Limb (tissue), 2 donors: ENCODE results near the gene CADM2.

Source experiments
- DNase-seq, 2 donors: peaks; one replicate each; pipeline ENCODE4 v3.0.0-alpha.2; 2016; ENCODE audit errors: extremely low spot score in 2 of 2

Gene CADM2

DNA sequence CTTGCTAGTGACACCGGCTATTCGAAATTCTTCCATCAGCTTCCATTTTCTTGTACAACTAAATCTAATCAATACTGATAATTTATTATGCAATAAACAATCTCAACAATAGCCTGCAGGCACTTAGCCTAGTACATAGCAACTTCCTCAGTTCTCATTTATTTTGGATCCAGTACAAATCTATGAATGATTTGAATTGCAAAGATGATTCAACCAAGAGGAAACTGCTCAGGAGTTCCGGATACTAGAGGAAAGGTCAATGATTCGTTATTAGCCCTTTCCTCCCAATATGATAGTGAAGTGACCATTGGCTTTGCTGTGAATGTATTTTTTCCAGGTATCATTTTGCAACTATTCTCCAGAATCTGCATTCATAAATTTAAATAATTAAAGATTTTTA, 827.0 kb downstream of the CADM2 start:
- DNase-seq, result no peak

DNA sequence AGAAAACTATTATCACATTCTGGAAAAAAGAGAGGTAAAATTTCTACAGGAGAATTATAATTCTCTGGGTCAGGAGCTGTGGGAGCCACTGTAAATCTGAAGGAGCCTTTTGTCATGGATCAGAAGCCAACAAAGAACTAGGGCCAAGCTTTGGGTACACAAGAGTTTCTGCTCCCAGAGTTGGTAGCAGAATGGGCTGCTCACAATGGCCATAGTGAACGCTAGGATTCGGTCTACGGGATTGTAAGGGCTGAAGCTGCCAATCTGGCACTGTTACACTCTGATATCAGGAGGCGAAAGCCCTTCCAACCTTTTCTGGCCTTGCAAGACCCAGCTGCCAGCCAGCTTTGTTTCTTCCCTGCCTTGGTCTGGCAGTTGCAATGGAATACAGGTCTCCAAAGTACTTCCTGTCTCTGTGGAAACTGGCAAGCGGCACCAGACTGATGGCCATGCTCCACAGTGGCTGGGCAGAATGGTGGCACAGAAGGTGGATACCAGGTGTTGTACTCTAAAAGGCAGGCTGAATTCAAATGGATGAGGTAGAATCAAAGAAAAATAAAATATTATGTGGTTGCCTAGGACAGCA, 831.7 kb downstream of the CADM2 start:
- DNase-seq, result no peak

DNA sequence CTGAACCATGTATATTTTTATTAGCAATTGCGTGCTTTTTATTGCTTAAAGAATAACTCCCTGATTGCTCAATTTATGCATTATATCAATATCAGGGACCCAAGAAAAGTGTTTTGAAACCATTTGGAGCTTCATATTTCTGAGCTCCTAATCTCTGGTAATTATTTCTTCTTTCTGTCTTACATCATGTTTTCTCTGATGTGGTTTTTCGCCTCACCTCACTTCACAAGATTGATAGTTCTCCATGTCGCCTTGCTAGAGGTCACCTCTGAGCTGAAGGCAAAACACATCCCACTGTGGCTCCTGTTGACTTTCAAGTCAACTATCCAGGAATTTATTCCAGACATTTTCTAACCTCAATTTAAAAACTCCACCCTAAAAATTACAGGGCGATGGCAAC, 837.4 kb downstream of the CADM2 start:
- DNase-seq, result no peak

DNA sequence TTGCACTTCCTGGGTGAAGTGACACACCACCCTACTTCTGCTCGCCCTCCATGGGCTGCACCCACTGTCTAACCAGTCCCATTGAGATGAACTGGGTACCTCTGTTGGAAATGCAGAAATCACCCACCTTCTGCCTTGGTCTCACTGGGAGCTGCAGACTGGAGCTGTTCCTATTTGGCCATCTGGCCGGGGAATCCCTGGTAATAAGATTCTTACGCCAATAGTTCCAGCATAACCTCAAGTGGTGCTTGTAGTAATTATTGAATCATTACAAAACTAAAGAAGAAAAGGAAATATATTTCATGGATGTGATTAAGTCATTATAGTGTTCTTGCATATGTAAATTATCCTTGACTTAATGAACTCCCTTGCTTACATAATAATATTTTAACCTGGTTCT, 841.9 kb downstream of the CADM2 start:
- DNase-seq, result no peak

DNA sequence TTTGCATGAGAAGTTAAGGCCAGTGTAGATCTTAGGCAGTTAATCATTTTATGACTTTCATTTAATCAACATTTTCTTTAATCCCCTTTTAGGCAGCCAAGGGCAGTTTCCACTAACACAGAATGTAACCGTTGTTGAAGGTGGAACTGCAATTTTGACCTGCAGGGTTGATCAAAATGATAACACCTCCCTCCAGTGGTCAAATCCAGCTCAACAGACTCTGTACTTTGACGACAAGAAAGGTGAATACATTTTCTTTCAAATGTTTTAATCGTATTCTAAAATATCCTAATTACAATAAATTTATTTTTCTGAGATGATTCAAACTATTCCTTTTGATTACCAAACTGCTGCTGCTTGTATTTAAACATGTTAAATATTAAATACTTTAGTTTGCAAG, 843.2 kb downstream of the CADM2 start:
- DNase-seq, result peak in 1 of 2 donors; percentile 15

DNA sequence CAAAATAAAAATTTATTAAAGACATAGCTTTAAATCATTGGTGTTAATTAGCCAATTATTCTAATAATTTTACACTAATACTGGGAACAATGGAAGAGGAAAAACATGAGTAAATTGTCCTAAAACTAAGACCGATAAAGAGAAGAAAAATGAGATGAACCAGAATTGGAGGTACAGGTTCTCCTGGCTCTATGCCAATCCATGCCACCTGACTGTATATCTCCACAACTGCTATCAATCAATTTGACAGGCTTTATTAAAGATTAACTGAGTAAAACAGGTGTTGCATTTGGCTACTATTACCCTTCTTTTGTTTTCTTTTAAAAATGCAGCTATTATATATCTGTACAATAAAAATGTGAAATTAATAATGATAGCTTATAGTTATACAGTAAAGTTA, 850.0 kb downstream of the CADM2 start:
- DNase-seq, result no peak

DNA sequence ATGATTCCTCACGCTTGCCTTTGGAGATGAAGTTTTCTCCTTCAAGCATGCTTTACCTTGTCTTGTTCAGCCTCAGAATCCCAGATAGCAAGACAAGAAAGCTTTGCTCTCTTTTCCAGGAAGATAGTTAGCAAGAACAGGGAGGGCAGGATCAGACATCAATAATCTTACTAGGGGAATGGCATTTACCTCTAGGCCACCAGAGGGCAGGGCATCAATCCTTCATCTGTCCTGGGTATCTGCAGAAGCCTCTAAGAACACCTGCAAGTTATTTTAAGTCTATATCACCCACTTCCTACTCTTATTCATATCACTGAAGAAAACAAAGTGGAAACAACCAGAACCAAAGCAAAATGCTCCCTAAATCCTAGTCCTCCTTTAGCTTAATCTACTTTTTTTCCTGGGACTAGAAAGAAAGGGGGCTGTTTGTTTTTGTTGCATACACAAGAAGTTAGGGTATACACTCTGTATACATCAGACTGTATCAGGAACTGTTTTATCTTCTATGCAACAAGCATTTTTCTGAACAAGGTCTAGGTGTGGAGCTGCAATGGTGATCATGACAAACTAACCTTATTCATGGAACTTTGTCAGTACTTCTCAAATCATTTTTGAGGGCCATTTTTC, 862.5 kb downstream of the CADM2 start:
- DNase-seq, result peak in 1 of 2 donors; percentile 11

DNA sequence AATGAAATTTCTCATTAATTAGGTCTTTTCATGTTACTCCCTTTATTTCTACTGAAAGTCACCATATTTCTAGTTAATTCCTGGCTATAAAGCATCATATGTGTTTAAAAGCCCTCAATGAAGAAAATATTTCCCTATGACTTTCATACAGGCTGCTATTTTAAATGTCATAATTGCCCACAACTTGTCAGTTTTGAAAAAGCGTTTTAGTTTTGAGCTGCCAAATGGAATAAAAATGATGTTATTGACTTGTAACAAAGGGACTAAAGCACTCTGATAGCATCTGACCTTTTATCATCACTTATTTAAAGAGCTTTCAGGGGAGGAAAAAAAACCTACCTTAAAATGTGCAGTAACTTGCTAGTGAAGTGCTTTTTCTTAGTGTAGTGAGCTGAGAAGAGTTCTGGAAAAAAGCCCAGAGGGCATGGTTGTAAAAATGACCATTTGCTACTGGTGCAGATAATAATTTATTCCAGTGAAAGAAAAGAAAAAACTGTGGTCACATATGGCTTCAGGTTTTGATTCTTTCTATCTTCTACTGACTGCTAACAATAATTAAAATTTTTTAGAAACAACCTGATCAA, 877.2 kb downstream of the CADM2 start:
- no peak for DNase-seq

DNA sequence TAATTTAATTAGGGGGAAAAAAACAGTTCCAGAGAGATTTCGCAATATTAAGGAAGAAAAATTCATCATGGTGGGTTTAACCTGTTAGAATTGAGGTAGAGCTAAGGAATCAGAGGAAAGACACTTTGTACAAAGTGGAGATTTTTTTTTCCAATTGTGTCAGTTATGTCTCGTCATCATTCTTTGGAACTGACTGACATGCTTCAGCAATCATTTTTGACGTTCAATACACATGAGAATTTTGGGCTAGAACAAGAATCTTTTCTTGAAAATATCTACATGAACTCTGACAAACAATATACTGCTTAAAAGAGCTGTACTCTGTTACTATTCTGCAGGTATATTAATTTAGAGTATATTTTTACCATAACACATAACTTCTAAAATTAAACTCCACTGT, 878.6 kb downstream of the CADM2 start:
- DNase-seq, result no peak

DNA sequence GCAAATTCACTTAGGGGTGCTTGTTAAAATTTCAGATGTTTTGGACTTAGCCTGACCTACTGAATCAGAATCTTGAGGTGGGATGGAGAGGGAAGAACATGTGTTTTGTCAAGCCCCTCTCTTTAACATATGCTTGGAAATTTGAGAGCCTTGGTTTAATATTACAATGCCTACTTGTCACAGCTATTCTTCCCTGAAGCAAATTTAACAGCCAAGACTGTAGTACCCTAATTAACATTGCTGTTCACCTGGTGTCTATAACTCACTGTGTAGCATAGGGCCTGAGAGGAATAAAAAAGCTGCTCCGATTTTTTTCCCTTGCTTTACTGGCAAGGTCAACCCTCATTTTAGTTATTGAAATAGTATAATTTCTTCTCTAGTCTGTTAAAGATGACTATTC, 880.1 kb downstream of the CADM2 start:
- no peak for DNase-seq

DNA sequence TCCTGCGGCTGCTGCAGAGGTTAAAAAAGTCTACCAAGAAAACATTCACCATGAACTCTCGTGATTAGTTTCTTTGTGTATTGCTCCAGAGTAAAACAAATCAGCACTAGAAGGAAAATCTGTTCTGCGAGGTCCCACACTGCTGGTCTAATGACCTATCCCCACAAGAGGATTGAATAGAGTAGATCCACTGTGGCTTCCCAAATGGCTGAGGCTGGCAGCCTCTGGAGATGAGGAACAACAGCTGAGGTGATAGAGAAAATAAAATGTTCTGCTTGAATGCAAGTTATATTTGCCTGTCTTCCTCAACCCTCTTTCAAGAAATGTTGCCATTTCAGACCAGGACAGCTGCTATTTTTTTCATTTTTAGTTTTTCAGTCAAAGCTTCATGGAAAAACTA, 883.3 kb downstream of the CADM2 start:
- no peak for DNase-seq

DNA sequence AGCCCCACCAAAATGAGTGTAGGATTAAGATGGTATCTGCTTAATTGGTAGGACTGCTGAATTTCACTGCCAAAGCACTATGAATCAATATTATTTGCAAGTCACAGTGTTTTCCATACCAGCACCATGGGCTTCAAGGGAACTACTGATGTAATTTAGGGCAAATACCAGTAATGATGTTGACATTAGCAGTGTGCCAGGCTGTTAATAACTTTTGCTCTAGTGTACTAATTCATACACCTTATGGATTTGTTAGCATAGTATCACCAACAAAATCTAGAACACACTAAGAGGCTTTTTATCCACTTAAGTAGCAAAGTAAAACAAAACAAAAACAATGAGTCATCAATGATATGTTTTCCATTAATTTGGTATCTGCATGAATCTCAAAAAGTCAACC, 888.2 kb downstream of the CADM2 start:
- DNase-seq, result no peak

DNA sequence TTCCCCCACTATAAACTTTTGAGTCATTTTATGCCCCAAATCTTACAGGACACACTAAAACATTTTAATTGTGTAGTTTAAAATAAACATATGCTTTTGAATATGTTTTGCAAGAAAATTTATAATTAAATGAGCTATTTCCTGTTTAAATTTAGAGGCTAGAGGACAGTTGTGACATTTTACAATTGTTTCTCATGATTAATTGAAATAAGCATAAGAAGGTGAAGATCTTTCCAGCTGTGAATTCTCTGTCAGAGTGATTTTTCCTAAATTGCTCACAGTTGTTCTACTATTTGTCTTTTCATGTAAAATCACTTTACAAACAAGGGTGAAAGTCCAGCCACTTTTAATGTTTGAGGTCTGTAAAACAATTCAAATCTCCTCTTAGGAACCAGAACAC, 892.3 kb downstream of the CADM2 start:
- no peak for DNase-seq

DNA sequence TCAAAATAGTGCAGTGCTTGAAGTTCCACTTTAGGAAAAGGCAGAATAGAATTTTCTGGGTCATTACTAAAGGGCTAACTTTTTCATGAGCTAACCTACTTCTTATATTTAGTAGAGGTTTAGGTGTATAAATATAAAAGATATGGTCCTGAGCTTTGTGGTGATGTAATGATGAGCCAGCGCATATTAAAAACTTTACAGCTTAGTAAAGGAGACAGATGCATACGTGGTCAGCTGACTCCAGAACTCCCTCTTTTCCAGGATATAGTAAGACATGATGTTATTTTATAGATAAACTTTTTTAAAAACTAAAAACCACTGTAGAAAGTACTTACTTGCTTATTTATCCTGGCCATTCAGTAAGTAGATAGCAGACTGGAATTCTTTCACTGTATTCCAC, 895.0 kb downstream of the CADM2 start:
- DNase-seq, result no peak

DNA sequence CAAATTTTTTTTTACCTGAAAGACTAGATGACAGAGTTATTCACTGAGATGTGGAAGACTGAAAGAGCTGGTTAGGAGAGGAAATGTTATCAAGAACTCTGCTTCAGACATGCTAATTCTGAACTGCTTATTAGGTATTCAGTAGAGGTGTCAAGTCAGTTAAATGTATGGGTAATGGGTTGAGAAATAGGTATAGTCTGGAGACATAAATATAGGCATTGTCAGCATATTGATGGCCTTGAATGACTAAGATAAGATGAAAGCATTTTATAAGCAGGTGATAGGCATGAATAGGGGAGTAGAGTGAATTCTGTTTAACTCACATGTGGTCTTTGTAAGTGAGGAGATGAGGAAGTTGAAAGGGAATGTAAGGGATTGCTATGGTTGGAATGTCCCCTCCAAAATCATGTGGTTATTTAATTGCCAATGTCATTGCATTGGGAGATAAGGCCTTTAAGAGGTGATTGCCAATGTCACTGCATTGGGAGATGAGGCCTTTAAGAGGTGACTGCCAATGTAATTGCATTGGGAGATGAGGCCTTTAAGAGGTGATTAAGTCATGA, 904.2 kb downstream of the CADM2 start:
- no peak for DNase-seq

DNA sequence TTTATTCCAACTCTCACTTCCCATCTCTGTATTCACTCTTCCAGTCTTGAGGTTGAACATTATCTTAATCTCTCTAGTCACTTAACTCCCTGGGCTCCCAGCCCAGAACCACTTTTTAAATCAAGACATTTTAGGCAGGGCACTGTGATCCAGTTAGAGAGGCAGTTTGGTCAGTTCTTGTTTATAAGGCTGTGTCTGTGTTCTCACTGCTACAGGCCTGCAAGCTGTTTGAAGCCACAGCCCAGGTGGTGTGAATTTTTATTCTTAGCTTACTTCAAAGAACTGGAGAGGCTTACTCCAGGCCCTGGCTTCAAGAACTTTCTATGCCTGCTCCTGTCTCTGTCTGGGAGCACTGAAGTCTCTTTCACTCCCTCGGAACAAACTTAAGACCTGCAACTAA, 906.1 kb downstream of the CADM2 start:
- DNase-seq, result no peak

DNA sequence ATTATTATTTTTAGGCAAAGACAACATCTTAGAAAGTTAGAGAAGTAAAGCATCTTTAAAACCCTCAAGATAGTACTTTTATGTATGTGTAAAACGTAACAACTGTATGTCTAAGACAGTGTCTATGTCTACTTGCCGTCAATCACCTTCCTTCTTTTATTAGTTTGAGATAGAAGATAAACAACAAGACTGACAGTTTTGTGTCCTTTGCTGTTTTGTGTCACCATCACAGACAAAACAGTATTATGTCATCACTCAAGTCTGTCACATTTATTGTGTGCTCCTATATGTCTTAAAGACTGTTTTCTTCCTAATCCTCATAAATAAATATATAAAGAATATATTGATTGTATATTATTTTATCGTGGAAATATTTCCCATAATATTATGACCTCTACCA, 908.3 kb downstream of the CADM2 start:
- DNase-seq, result no peak

DNA sequence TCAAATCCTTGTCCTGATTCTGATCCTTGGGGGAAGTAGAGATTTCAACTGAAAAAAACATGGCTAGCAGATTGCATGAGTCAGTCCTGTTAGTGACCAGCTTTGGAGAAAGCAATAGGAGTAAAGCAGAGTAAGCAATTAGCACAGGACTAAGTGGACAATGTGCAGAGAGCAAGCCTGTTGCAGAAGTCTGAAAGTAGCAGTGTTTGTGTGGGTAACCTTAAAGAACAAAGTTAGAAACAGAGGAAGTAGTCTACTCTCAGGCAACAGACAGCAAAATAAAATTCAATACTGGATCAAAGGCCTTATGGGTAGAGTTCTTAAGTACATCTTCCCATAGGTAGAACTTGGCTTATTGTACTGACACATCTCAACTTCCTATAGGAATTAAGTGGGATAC, 916.8 kb downstream of the CADM2 start:
- DNase-seq, result no peak

DNA sequence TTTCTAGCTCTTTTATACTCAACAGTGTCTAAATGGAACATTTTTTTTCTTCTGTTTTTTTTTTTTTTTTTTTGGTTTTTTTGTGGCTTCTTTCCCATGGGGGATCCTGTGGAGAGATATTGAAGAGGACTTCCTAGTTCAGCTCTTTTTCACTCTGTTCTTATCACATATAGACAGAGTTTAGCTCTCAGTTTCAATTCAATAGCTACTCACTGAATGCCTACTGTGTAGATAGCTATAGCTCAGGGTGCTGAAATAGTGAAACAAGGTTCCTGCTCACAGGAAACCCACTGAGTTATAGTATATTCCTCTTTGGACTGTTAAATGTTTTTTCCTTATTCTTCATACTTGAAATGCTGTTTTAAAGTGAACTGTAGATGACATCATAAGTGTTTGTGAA, 918.8 kb downstream of the CADM2 start:
- DNase-seq, result no peak

DNA sequence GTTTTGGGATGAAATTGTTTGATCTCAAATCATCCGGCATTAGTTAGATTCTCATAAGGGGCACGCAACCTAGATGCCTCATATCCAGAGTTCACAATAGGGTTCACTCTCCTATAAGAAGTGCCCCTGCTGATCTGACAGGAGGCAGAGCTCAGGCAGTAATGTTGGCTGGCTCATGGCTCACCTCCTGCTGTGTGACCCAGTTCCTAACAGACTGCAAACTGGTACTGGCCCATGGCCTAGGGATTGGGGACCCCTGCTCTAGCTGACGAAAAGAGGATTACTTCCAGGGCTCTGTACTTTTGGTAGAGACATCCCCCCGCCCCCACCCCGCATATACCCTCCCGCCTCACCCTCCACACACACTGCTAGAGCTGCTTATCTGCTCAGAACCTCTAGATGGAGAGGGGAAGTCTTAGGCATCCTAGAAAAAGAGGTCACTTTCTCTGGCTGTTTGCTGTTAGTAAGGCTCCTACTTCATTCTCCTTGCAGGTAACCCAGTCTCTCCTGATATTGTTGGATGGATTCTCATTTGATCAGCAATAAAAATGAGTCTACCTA, 923.1 kb downstream of the CADM2 start:
- DNase-seq, result no peak

DNA sequence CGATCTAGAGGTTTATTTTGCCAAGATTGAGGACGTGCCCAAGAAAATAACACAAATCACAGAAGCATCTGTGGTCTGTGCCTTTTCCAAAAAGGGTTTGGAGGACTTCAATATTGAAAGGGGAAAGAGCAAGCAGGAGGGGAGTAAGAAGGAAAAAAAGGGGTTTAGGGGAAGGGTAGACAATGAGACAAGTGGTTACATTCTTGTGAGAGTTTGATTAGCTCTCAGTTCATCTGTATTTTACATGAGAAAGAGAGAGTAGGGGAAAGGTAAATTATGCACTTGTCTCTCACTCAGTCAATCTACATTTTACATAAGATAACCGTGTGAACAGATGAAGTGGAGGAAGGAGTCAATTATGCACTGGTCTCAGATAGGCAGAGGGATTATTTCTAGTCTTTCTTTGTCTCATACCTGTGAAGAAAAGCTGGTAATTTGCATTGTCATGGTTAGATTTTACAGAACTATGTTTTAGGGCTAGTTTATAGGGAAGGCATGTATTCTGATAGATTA, 931.3 kb downstream of the CADM2 start:
- no peak for DNase-seq

DNA sequence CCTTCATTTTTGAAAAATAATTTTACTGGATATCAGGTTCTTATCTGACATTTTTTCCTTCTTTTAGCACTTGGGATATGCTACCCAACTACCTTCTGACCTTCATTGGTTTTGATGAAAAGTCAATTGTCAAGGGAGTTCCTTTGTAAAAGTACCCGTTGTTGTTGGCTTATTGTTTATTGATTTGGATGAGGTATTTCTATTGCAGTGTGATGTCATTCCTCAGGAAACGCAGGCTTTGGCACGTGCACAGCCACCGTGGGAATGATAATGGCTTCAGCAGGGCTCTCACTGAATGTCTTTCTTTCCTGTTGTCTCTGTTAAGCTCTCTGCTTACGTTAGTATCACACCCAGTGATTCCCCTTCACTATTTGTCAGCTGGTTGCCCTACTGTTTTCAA, 944.6 kb downstream of the CADM2 start:
- no peak for DNase-seq

DNA sequence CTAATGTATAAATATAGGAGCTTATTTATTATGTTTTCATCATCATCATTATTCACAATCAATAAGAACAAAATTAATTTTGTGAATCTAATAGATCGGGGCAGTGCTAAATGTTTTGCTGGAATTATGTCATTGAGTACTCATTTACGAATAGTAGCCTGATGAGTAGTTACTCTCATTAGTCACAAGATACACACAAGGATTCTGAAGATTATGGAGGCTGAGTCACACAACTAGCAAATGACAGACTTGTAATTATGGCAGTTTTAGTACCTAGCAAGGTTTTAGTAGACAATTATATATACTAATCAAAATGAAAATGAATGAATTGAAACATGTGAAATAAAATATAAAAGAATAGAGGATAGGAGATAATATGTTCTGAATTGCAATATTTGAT, 954.2 kb downstream of the CADM2 start:
- DNase-seq, result no peak
